GM12878 (cell line): ENCODE results near the gene CLBA1. TPM values are rescaled to one million over a fixed set of nuclear protein-coding genes. Genes with fewer than 3 reads are reported as not detected.

Experiments
- ATAC-seq: fragments of 200-7000 bp; cut with Tn5 transposase; 3 replicates; pipeline ENCODE4 v1.9.1; 2020; ENCODE audit warnings: mild to moderate bottlenecking, moderate library complexity
- BruUV-seq: library from RNA; stranded (reverse); fragments of 400-500 nt; replicated peaks from 2 replicates; lab custom pipeline; 2021; lab: Mats Ljungman, UMichigan
- CTCF ChIA-PET: fragments of 300-600 bp; sonication (Branson Sonifier 250); formaldehyde crosslinking; extraction: SDS; loops from one replicate; lab custom pipeline; 2021; ENCODE audit warnings: inconsistent platforms; lab: Yijun Ruan, JAX
- POLR2A ChIA-PET: fragments of 350-600 bp; formaldehyde crosslinking; extraction: SDS; loops from one replicate; lab custom pipeline; 2021; ENCODE audit warnings: inconsistent platforms; lab: Charles Lee
- RAD21 ChIA-PET: fragments of 300-600 bp; sonication (Branson Sonifier 250); formaldehyde crosslinking; loops from one replicate; lab custom pipeline; 2023; ENCODE audit warnings: antibody characterized with exemption; ENCODE audit not compliant: unreplicated experiment; lab: Charles Lee
- SMC1A ChIA-PET: fragments of 300-600 bp; sonication (Branson Sonifier 250); formaldehyde crosslinking; loops from one replicate; lab custom pipeline; 2023; ENCODE audit not compliant: unreplicated experiment, uncharacterized antibody; lab: Charles Lee
- DNase-seq: peaks from one replicate; pipeline ENCODE4 v3.0.0-alpha.2; 2011; ENCODE audit warnings: low read depth, low spot score
- FAIRE-seq: peaks from 3 replicates; lab custom pipeline; 2011; peaks lifted over from hg19 to GRCh38; lab: Jason Lieb, UNC
- H2AFZ ChIP-seq: 2 replicates; pipeline ENCODE4 v1.6.0; 2011; ENCODE audit warnings: low read depth, low read length, control low read depth; ENCODE audit not compliant: control insufficient read depth
- H3K27ac ChIP-seq: 2 replicates; pipeline ENCODE4 v1.5.1; 2011; ENCODE audit warnings: control low read depth; ENCODE audit not compliant: control insufficient read depth, insufficient read depth
- H3K27me3 ChIP-seq, 2 experiments: replicated peaks in 1 of 2; 2 replicates each; pipeline versions ENCODE4 v1.6.0 to v1.6.1; 2011; ENCODE audit warnings: low read length in 1 of 2; ENCODE audit not compliant: control insufficient read depth in 2 of 2, insufficient read depth in 2 of 2
- H3K36me3 ChIP-seq, 2 experiments: 2 replicates each; pipeline ENCODE4 v1.5.1; 2011; ENCODE audit warnings: low read length in 1 of 2; ENCODE audit not compliant: control insufficient read depth in 2 of 2, insufficient read depth in 2 of 2
- H3K4me1 ChIP-seq: 2 replicates; pipeline ENCODE4 v1.6.1; 2011; ENCODE audit warnings: mild to moderate bottlenecking, low read length, moderate library complexity, mixed read lengths; ENCODE audit not compliant: control insufficient read depth, insufficient read depth
- H3K4me2 ChIP-seq: 2 replicates; pipeline ENCODE4 v1.6.0; 2011; ENCODE audit warnings: control low read depth; ENCODE audit not compliant: control insufficient read depth, insufficient read depth
- H3K4me3 ChIP-seq: fragments of 200-600 bp; sonication (generic); 2 replicates; pipeline ENCODE4 v1.5.1; 2016
- H3K79me2 ChIP-seq: 2 replicates; pipeline ENCODE4 v1.6.0; 2011; ENCODE audit warnings: low read length; ENCODE audit not compliant: control insufficient read depth, insufficient read depth
- H3K9ac ChIP-seq: 2 replicates; pipeline ENCODE4 v1.8.0; 2011; ENCODE audit warnings: low read length, control low read depth, mixed read lengths; ENCODE audit not compliant: control insufficient read depth, insufficient read depth
- H3K9me3 ChIP-seq: replicated peaks from 3 replicates; pipeline ENCODE4 v1.5.1; 2011; ENCODE audit warnings: mild to moderate bottlenecking, low read length; ENCODE audit not compliant: control insufficient read depth, insufficient read depth
- H4K20me1 ChIP-seq: 2 replicates; pipeline ENCODE4 v1.6.0; 2011; ENCODE audit not compliant: control insufficient read depth, insufficient read depth
- CBX3 ChIP-seq: fragments of 200-600 bp; sonication (generic); IDR thresholded peaks from 2 replicates; pipeline ENCODE4 v1.6.1; 2016; ENCODE audit warnings: low read depth, borderline replicate concordance
- CEBPB ChIP-seq, 2 experiments: fragments of 150-350 bp in 1 of 2; IDR thresholded peaks; 2 replicates each; pipeline ENCODE4 v1.6.1; 2012 to 2014; ENCODE audit warnings: low read depth in 2 of 2, low read length in 2 of 2, borderline replicate concordance in 1 of 2, inconsistent platforms in 1 of 2
- E4F1 ChIP-seq: fragments of 450-650 bp; IDR thresholded peaks from 2 replicates; pipeline ENCODE4 v1.6.1; 2018; ENCODE audit warnings: borderline replicate concordance, mild to moderate bottlenecking; ENCODE audit not compliant: partially characterized antibody
- KDM1A ChIP-seq: fragments of 200-600 bp; sonication (generic); IDR thresholded peaks from 2 replicates; pipeline ENCODE4 v1.6.1; 2016; ENCODE audit warnings: borderline replicate concordance
- NR2C1 ChIP-seq: fragments of 450-650 bp; IDR thresholded peaks from 2 replicates; pipeline ENCODE4 v1.6.1; 2017; ENCODE audit warnings: antibody characterized with exemption, mild to moderate bottlenecking, moderate library complexity
- NRF1 ChIP-seq: conservative IDR thresholded peaks from 2 replicates; pipeline ENCODE4 v1.6.1; 2011; ENCODE audit warnings: mild to moderate bottlenecking, low read depth, low read length, improper control_type of control experiment
- RCOR1 ChIP-seq: conservative IDR thresholded peaks from 2 replicates; pipeline ENCODE4 v1.6.1; 2012; ENCODE audit warnings: low read depth, low read length, improper control_type of control experiment
- RELA ChIP-seq: fragments of 450-650 bp; IDR thresholded peaks from 2 replicates; pipeline ENCODE4 v1.8.0; 2014; ENCODE audit warnings: borderline replicate concordance; ENCODE audit not compliant: partially characterized antibody
- ZBED1 ChIP-seq: IDR thresholded peaks from 2 replicates; pipeline ENCODE4 v1.6.1; 2016; ENCODE audit warnings: borderline replicate concordance
- ZBTB40 ChIP-seq: fragments of 450-650 bp; IDR thresholded peaks from 2 replicates; pipeline ENCODE4 v1.6.1; 2016; ENCODE audit warnings: mild to moderate bottlenecking, moderate library complexity, borderline replicate concordance
- ZSCAN29 ChIP-seq: fragments of 450-650 bp; IDR thresholded peaks from 2 replicates; pipeline ENCODE4 v1.6.1; 2017; ENCODE audit warnings: mild to moderate bottlenecking, moderate library complexity
- WGBS: methylation state at CpG from one replicate; pipeline ENCODE4 v1.1.6; 2016; ENCODE audit warnings: low lambda C conversion rate; ENCODE audit not compliant: insufficient replicate concordance, insufficient coverage; ENCODE audit errors: missing lambda C conversion rate; 5-methylcytosine and 5-hydroxymethylcytosine counted together
- in situ Hi-C: fragments of 300-500 bp; cut with MboI; formaldehyde crosslinking; loops from 9 replicates; pipeline ENCODE4 v1.14.3; 2018; ENCODE audit warnings: mixed read lengths
- intact Hi-C: fragments of 100-400 bp; cut with micrococcal nuclease; formaldehyde crosslinking; loops from one replicate; pipeline ENCODE4 v1.14.2; 2022; ENCODE audit not compliant: unreplicated experiment
- polyA plus RNA-seq, 11 experiments: library from polyadenylated mRNA; depleted of rRNA in 4 of 11; unstranded in 6 of 11; stranded (reverse) in 5 of 11; fragments of >200 nt; fragmentation: Nextera tagmentation in 4 of 11; fragmentation: Illumina TruSeq in 1 of 11; extraction: Ambion mirVana in 4 of 11; extraction: Trizol in 1 of 11; gene quantifications; 1 replicate in 1 of 11; 2 replicates in 10 of 11; pipeline versions ENCODE4 v1.2.1 to v1.2.3, GENCODE V29; 2011 to 2016; ENCODE audit warnings: inconsistent platforms in 2 of 11, missing spikeins in 2 of 11, low read depth in 1 of 11
- total RNA-seq, 4 experiments: library from RNA; depleted of rRNA in 3 of 4; stranded (reverse); fragments of >200 nt in 3 of 4; fragmentation: Illumina TruSeq in 1 of 4; extraction: Trizol in 1 of 4; gene quantifications; 2 replicates each; pipeline versions ENCODE4 v1.2.1 to v1.2.3, GENCODE V29; 2013 to 2021
- TF ChIP-seq, protein P1 (sequence below): fragments of 150-350 bp; IDR thresholded peaks from 2 replicates; pipeline ENCODE4 v1.6.1; 2016; ENCODE audit warnings: low read depth, low read length

Gene CLBA1
- total and polyA plus RNA-seq, 10 of the 15 experiments (the other 5 are each of a cell fraction or from before 2014, with no cell fraction given) = 0.07 to 1.1 (median 0.62) TPM; not detected in 1

DNA sequence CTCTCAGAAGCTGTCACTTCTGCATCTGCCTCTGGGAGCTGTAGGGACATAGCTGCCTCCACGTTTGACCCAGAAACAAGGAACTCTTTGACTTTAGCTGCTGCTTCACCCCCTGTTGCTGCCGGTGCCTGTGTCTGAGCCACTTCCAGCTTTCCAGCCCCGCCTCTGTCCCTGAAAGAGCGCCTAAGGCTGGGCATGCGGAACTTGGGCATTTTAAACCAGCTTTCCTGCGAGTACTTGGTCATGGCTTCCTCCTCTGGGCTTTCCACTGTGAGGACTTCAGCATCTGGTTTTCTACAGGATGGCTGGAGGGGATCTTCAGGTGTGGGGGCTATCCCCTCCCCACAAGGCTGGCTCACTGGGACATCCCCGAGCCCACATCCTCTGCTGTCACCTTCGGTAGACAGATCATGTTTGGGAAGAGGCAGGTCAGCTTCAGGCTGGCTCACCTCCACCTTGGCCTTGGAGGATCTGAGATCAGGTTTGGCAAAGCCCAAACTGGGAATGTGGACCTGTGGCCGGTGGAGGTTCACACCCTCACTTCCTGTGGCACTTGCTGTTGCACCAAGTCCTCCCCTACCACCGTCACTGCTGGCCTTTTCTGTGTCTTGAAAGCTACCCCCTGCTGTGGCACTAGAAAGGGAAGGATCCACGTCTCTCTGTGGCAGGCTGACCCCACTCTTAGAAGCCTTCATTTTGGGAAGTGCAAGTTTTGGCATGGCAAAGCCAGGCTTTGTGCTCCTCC is 45.8 kb upstream of the CLBA1 start:
- H3K79me2 ChIP-seq = no peaks in the 10 kb centered on the region
- TF ChIP-seq KDM1A = no peak
- TF ChIP-seq RELA = no peak
- TF ChIP-seq NR2C1 = no peak
- TF ChIP-seq NRF1 = no peak
- TF ChIP-seq, protein P1, sequence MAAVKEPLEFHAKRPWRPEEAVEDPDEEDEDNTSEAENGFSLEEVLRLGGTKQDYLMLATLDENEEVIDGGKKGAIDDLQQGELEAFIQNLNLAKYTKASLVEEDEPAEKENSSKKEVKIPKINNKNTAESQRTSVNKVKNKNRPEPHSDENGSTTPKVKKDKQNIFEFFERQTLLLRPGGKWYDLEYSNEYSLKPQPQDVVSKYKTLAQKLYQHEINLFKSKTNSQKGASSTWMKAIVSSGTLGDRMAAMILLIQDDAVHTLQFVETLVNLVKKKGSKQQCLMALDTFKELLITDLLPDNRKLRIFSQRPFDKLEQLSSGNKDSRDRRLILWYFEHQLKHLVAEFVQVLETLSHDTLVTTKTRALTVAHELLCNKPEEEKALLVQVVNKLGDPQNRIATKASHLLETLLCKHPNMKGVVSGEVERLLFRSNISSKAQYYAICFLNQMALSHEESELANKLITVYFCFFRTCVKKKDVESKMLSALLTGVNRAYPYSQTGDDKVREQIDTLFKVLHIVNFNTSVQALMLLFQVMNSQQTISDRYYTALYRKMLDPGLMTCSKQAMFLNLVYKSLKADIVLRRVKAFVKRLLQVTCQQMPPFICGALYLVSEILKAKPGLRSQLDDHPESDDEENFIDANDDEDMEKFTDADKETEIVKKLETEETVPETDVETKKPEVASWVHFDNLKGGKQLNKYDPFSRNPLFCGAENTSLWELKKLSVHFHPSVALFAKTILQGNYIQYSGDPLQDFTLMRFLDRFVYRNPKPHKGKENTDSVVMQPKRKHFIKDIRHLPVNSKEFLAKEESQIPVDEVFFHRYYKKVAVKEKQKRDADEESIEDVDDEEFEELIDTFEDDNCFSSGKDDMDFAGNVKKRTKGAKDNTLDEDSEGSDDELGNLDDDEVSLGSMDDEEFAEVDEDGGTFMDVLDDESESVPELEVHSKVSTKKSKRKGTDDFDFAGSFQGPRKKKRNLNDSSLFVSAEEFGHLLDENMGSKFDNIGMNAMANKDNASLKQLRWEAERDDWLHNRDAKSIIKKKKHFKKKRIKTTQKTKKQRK = no peak
- no peak for TF ChIP-seq ZBED1
- TF ChIP-seq CEBPB (IDR thresholded peaks at IDR 0.05; ENCODE audit: borderline replicate concordance in 1 of 2, low read depth in 2 of 2, low read length in 2 of 2) = no peak
- TF ChIP-seq ZBTB40 = no peak
- no peak for TF ChIP-seq RCOR1
- no peak for TF ChIP-seq CBX3
- no peak for TF ChIP-seq E4F1
- TF ChIP-seq ZSCAN29 = no peak

More for the DNA sequence above, 45.8 kb upstream of the CLBA1 start:
- intact Hi-C loops = no loop called here
- H3K27me3 ChIP-seq = peaks cover 4 to 5% of the 10 kb centered on the region in 2 experiments; a peak in 3 of 4 replicates
- DNase-seq (no peak), ATAC-seq (no peak), FAIRE-seq (no peak)
- H2AFZ ChIP-seq = no peak overlapping the region
- H3K36me3 ChIP-seq = no peaks in the 10 kb centered on the region
- H3K27ac ChIP-seq = no peak overlapping the region
- POLR2A ChIA-PET = no interaction called here
- H3K4me2 ChIP-seq = no peak overlapping the region
- 34% methylated on average over 11 of the region's 11 CpGs for WGBS
- BruUV-seq = no TSS peak
- SMC1A ChIA-PET = no interaction called here
- CTCF ChIA-PET = interaction anchor here (0.8 to 1.5 kb wide), 3 partner anchors 40 to 174 kb away, joined by 3 to 4 read pairs (median 3); no protein-coding TSS in a partner anchor
- no peaks in the 10 kb centered on the region for H3K9me3 ChIP-seq
- no peaks in the 10 kb centered on the region; the same call in 1 of the 2 replicates for H4K20me1 ChIP-seq
- H3K9ac ChIP-seq = no peak overlapping the region
- in situ Hi-C loops = no loop called here
- RAD21 ChIA-PET = interaction anchor here (1.1 kb wide), 1 partner anchor 117 kb away, joined by 3 read pairs; no protein-coding TSS in a partner anchor
- no peak overlapping the region for H3K4me3 ChIP-seq
- H3K4me1 ChIP-seq = no peaks in the 10 kb centered on the region
